Caco-2 (cell line): ENCODE measurements around the gene PLEKHG3. TPM values are rescaled to one million over a fixed set of nuclear protein-coding genes. Genes with fewer than 3 reads are reported as not detected.

Experiments used
- BruUV-seq: library from RNA; stranded (reverse); fragments of 400-500 nt; replicated peaks from 2 replicates; lab custom pipeline; 2021; lab: Mats Ljungman, UMichigan
- CTCF ChIA-PET: fragments of 300-600 bp; sonication (Branson Sonifier 250); formaldehyde crosslinking; loops from one replicate; lab custom pipeline; 2022; ENCODE audit warnings: antibody characterized with exemption; lab: Charles Lee
- POLR2A ChIA-PET: fragments of 300-600 bp; sonication (Branson Sonifier 250); formaldehyde crosslinking; loops from one replicate; lab custom pipeline; 2022; ENCODE audit warnings: antibody characterized with exemption; lab: Charles Lee
- DNase-seq, 2 experiments: peaks; one replicate each; pipeline versions ENCODE4 v3.0.0 to v3.0.0-alpha.2; 2020 to 2022
- H3K27me3 ChIP-seq: replicated peaks from 2 replicates; pipeline ENCODE4 v1.6.0; 2011; ENCODE audit warnings: low read length; ENCODE audit not compliant: control insufficient read depth, insufficient read depth
- H3K36me3 ChIP-seq: 2 replicates; pipeline ENCODE4 v1.5.1; 2011; ENCODE audit warnings: low read length; ENCODE audit not compliant: control insufficient read depth, insufficient read depth
- H3K4me1 ChIP-seq: fragments of 250-450 bp; sonication (Bioruptor Pico); 2 replicates; pipeline ENCODE4 v1.5.1; 2020; ENCODE audit warnings: mild to moderate bottlenecking
- H3K4me3 ChIP-seq: 2 replicates; pipeline ENCODE4 v1.5.1; 2011; ENCODE audit warnings: low read depth, mild to moderate bottlenecking, control low read depth, low read length
- H3K9me3 ChIP-seq: fragments of 250-450 bp; sonication (Bioruptor Pico); 2 replicates; pipeline ENCODE4 v1.5.1; 2020; ENCODE audit warnings: mild to moderate bottlenecking, moderate library complexity
- H3K27ac Mint-ChIP-seq: one replicate; pipeline ENCODE4 v1.8.0; 2022; ENCODE audit warnings: mixed read lengths; ENCODE audit not compliant: unreplicated experiment
- H3K27me3 Mint-ChIP-seq: one replicate; pipeline ENCODE4 v1.8.0; 2022; ENCODE audit warnings: mixed read lengths; ENCODE audit not compliant: insufficient read depth, unreplicated experiment
- H3K36me3 Mint-ChIP-seq: one replicate; pipeline ENCODE4 v1.8.0; 2022; ENCODE audit warnings: mild to moderate bottlenecking, mixed read lengths; ENCODE audit not compliant: insufficient read depth, unreplicated experiment
- H3K4me1 Mint-ChIP-seq: one replicate; pipeline ENCODE4 v1.8.0; 2022; ENCODE audit warnings: low read depth, mixed read lengths; ENCODE audit not compliant: unreplicated experiment
- H3K4me3 Mint-ChIP-seq: one replicate; pipeline ENCODE4 v1.8.0; 2022; ENCODE audit warnings: mild to moderate bottlenecking, moderate library complexity, mixed read lengths; ENCODE audit not compliant: unreplicated experiment
- H3K9me3 Mint-ChIP-seq: one replicate; pipeline ENCODE4 v1.8.0; 2022; ENCODE audit warnings: mixed read lengths; ENCODE audit not compliant: unreplicated experiment
- intact Hi-C: fragments of 100-400 bp; cut with micrococcal nuclease; formaldehyde crosslinking; loops from one replicate; pipeline ENCODE4 v1.10.0; 2022; ENCODE audit not compliant: unreplicated experiment
- total RNA-seq: library from RNA; stranded (reverse); gene quantifications from 2 replicates; pipeline ENCODE4 v1.2.3, GENCODE V29; 2022
- TF ChIP-seq, protein P1 (sequence below), 2 experiments: fragments of 200-600 bp in 1 of 2; IDR thresholded peaks; 1 replicate in 1 of 2; 2 replicates in 1 of 2; pipeline versions ENCODE4 v1.5.1 to v1.8.0; 2011 to 2022; ENCODE audit warnings: antibody characterized with exemption in 1 of 2, control low read depth in 1 of 2, inconsistent platforms in 1 of 2, low read depth in 1 of 2, low read length in 1 of 2, mild to moderate bottlenecking in 1 of 2, moderate library complexity in 1 of 2; ENCODE audit not compliant: insufficient read depth in 1 of 2, severe bottlenecking in 1 of 2, unreplicated experiment in 1 of 2

PLEKHG3 gene
- total RNA-seq, 1 experiment from 2014 or later, result 85.9 TPM

DNA sequence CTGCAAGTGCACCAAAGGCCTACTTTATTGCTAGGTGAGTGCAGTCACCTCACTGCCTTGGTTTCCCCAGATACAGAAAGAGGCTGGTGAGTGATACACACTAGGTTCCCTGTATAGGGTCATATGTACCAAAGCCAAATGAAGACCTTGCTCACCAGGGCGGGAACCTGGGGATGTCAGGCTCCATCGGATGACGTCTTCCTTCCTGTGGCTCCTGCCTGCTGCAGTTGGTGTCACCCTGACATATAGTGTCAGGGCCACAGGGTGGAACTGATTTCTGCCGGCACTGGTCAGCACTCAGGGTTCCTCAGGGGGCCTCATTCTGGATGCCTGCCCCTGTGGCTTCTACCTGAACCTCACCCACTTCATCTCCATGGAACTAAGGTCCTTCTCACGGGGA lies 43.1 kb downstream of the PLEKHG3 start:
- BruUV-seq, result no TSS peak
- ChIA-PET POLR2A (no interaction called here), CTCF (interaction anchor here (0.7 kb wide), 1 partner anchor 12 kb away, joined by 3 read pairs; no protein-coding TSS in a partner anchor)
- no peak overlapping the region for H3K4me3 ChIP-seq
- H3K36me3 ChIP-seq, result peaks cover 14% of the 10 kb centered on the region
- no peaks in the 10 kb centered on the region for H3K9me3 Mint-ChIP-seq
- no peaks in the 10 kb centered on the region for H3K27me3 Mint-ChIP-seq
- H3K27ac Mint-ChIP-seq, result no peak overlapping the region
- peaks cover 86% of the 10 kb centered on the region for H3K36me3 Mint-ChIP-seq
- TF ChIP-seq, protein P1, sequence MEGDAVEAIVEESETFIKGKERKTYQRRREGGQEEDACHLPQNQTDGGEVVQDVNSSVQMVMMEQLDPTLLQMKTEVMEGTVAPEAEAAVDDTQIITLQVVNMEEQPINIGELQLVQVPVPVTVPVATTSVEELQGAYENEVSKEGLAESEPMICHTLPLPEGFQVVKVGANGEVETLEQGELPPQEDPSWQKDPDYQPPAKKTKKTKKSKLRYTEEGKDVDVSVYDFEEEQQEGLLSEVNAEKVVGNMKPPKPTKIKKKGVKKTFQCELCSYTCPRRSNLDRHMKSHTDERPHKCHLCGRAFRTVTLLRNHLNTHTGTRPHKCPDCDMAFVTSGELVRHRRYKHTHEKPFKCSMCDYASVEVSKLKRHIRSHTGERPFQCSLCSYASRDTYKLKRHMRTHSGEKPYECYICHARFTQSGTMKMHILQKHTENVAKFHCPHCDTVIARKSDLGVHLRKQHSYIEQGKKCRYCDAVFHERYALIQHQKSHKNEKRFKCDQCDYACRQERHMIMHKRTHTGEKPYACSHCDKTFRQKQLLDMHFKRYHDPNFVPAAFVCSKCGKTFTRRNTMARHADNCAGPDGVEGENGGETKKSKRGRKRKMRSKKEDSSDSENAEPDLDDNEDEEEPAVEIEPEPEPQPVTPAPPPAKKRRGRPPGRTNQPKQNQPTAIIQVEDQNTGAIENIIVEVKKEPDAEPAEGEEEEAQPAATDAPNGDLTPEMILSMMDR (IDR thresholded peaks at IDR 0.05; ENCODE audit: insufficient read depth in 1 of 2, low read depth in 1 of 2, low read length in 1 of 2, severe bottlenecking in 1 of 2, unreplicated experiment in 1 of 2), result no peak
- no peaks in the 10 kb centered on the region for H3K27me3 ChIP-seq
- H3K4me1 Mint-ChIP-seq, result no peaks in the 10 kb centered on the region
- no peaks in the 10 kb centered on the region for H3K4me1 ChIP-seq
- intact Hi-C loops, result no loop called here
- no peaks in the 10 kb centered on the region for H3K9me3 ChIP-seq
- H3K4me3 Mint-ChIP-seq, result no peak overlapping the region
- no peak for DNase-seq

DNA sequence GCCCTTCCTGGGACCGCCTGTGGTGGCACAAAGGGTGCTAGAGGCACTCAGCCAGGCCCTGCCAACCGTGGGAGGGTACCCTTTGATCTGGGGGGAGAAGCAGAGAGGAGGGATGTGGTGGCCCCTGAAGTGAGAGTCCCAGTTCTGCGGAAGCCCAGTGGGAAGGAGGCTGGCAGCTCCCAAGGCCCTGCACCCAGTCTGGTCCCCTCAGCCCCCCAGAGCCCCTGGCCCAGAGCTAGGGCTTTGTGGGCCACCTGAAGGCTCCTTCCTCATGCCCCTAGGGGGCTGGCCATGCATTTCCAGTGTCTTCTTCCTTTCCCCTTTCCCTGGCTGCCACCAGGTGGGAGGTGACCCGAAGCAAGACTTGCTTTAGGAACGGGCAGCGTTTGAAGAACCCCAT lies 44.3 kb downstream of the PLEKHG3 start:
- Mint-ChIP-seq H3K36me3 (peaks cover 85% of the 10 kb centered on the region), H3K4me3 (no peak overlapping the region), H3K4me1 (no peaks in the 10 kb centered on the region), H3K27ac (no peak overlapping the region), H3K27me3 (no peaks in the 10 kb centered on the region), H3K9me3 (no peaks in the 10 kb centered on the region)
- no peaks in the 10 kb centered on the region for H3K9me3 ChIP-seq
- ChIA-PET POLR2A (interaction anchor here (0.7 kb wide), 1 partner anchor 10 kb away, joined by 3 read pairs; no protein-coding TSS in a partner anchor), CTCF (no interaction called here)
- intact Hi-C loops, result no loop called here
- H3K4me3 ChIP-seq, result no peak overlapping the region
- TF ChIP-seq, protein P1 (IDR thresholded peaks at IDR 0.05; ENCODE audit: insufficient read depth in 1 of 2, low read depth in 1 of 2, low read length in 1 of 2, severe bottlenecking in 1 of 2, unreplicated experiment in 1 of 2), result peak in 1 of 2 experiments; percentile 1
- H3K4me1 ChIP-seq, result no peaks in the 10 kb centered on the region
- no TSS peak for BruUV-seq
- H3K36me3 ChIP-seq, result peaks cover 9% of the 10 kb centered on the region
- H3K27me3 ChIP-seq, result no peaks in the 10 kb centered on the region
- DNase-seq, result no peak

DNA sequence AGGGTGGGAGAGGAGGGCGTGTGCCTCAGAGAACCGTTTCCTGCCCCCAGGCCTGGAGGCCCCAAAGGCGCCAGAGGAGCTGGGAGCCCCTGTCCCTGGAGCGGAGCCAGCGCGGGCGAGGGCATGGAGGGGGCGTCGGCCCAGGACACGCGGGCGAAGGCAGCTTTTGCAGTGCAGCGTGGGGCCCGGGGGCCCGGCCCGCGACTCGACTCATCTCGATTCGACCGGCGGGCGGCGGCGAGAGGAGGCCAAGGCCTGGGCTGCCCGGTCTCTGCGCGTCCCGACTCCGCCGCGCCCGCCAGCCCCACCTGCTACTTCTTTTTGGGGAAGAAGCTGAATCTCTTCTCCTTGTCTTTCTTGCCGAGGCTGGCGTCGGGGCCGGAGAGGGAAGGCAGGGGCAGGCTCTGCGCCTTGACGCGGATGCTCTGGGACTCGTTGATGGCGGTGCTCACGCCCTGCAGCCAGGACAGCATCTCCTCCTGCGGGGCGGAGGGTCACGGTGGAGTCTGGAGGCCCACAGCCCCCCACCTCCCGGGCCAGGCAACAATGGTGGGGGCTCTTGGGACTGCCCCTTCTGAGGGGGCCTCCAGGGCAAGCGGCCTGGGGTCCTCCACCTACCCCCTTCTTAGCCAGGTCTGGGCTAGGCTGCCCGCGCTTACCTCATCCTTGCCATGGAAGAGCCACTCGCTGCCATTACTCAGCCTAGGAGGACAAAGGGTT lies 44.9 kb downstream of the PLEKHG3 start:
- BruUV-seq, result no TSS peak
- ChIA-PET POLR2A (no interaction called here), CTCF (no interaction called here)
- H3K27me3 ChIP-seq, result no peaks in the 10 kb centered on the region
- H3K9me3 Mint-ChIP-seq, result no peaks in the 10 kb centered on the region
- intact Hi-C loops, result no loop called here
- no peaks in the 10 kb centered on the region for H3K4me1 Mint-ChIP-seq
- peaks cover under 1% of the 10 kb centered on the region; the same call in 1 of the 2 replicates for H3K4me1 ChIP-seq
- H3K4me3 ChIP-seq, result no peak overlapping the region
- no peaks in the 10 kb centered on the region for H3K27me3 Mint-ChIP-seq
- peaks cover 85% of the 10 kb centered on the region for H3K36me3 Mint-ChIP-seq
- H3K4me3 Mint-ChIP-seq, result no peak overlapping the region
- TF ChIP-seq, protein P1 (IDR thresholded peaks at IDR 0.05; ENCODE audit: insufficient read depth in 1 of 2, low read depth in 1 of 2, low read length in 1 of 2, severe bottlenecking in 1 of 2, unreplicated experiment in 1 of 2), result no peak
- no peak for DNase-seq
- peaks cover 8% of the 10 kb centered on the region for H3K36me3 ChIP-seq
- H3K9me3 ChIP-seq, result no peaks in the 10 kb centered on the region
- H3K27ac Mint-ChIP-seq, result no peak overlapping the region
